ENCODE results near the gene PRUNE1.
A peak's percentile ranks its signal among the peaks of the same experiment; 100 is the strongest.

Gene PRUNE1

GRCh38 chr1:150979092-150980056 lies 28.9 kb upstream of the PRUNE1 start:
- DNase-seq = peak; percentile 91

DNA sequence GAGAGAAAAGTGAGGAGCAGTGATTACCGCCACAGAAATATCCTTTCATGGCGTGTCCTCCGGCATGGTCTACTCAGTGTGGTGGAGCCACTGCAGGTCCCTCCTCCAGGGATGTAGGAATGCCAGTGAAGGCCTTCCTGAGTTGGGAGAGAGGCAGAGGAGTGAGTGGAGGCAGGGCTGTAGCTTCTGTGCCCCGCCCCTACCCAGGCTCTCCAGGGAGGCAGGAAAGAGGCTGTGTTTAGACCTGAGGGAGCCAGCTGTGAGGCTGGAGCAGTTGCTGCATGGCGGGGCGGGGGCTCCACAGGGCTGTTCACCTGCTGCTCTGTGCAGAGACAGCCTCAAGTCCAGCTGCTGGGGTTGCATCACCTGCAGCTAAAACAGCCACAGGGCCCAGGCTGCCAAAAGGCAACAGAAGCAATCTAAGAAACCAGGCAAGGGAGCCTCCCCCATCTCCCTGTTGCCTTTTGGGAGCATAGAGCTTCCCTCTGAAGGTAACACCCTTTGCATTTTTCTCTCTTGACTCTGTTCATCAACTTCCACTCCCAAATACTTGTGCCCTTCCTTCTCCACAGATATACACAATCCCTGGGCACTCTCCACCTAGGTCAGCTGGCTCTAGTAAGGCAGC lies 27.0 kb upstream of the PRUNE1 start:
- DNase-seq = no peak

- no peak for DNase-seq
Observed at GRCh38 chr1:150981805-150982712, 26.2 kb upstream of the PRUNE1 start, which contains the start of gene ANXA9. Gene ANXA9 (plus strand): TSS chr1:150982292. CDS start chr1:150983106, 814 bp downstream.

DNA sequence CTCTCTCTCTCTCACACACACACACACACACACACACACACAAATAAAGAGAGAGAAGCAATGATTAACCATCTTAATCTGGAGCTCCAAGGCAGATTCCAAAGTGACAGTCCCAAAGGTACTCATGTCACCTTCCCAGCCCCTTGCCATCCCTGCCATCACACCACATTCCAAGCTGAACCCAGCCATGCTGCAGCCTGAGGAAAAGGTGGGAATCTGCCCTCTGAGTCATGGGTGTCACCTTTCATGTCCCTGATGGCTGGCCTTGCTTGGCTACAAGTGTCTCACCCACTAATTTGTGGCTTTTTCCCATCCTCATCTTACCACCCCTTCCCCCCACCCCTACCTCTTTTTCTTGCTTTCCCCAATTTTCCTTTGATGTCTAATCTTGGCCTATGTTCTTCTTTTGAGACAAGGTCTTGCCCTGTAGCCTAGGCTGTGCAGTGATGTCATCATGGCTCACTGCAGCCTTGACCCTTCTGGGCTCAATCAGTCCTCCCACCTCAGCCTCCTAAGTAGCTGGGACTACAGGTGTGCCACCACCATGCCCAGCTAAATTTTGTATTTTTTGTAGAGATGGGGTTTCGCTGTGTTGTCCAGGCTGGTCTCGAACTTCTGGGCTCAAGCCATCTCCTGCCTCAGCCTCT lies 22.9 kb upstream of the PRUNE1 start:
- no peak for DNase-seq

GRCh38 chr1:150987924-150988323 lies 20.3 kb upstream of the PRUNE1 start:
- no peak for DNase-seq

DNA sequence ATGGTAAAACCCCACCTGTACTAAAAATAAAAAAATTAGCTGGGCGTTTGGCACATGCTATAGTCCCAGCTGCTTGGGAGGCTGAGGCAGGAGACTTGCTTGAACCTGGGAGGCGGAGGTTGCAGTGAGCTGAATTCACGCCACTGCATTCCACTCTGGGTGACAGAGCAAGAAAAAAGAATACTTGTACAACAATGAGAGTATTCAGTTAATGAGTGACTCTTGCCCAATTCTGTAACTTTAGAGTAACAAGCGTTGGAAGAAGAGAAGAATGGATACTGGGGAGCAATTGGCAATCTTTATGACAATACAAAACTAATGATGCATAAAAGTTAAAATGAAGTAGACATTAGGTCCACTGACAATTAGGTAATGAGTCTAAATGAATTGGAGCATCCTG lies 15.6 kb upstream of the PRUNE1 start:
- DNase-seq = no peak

- no peak for DNase-seq
Observed at GRCh38 chr1:150994248-150994647, 14.0 kb upstream of the PRUNE1 start.

- DNase-seq = no peak
Observed at GRCh38 chr1:150995460-150995859, 12.8 kb upstream of the PRUNE1 start.

GRCh38 chr1:150995896-150996295 lies 12.4 kb upstream of the PRUNE1 start:
- DNase-seq = no peak

DNA sequence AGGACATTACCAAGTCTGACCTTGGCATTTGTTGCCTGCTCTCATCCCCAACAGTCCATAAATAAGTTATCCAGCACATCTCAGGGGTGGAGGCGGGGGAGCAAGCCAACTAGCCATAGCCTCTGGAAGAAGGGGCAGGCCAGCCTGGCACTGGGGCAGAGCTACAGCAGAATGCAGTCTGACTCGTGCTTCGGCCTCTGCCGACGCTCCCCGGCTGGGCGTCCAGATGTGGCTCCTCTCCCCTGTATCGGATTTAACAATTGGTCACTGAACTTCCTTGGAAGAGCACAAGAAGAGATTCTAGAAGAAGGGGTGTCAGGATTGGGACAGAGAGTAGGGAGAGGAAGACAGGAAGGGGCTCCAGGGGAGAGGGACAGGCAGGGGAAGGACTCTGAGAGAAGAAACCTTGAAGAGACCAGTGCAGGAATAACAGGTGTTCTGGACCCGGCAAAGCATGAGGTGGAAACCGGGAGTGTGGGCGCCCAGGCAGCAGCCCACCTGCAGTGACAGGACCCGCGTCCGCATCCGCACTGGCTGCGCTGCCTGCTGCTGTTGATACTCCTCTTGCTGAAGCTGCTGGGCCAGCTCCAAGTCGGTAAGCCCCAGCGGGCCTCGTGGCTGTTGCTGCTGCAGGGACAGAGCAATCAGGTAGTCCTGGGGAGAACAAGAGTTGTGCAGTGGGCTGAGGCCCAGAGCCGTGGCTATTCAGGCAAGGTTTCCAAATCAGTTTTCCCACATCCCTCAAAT lies 10.9 kb upstream of the PRUNE1 start:
- DNase-seq = no peak

GRCh38 chr1:150997949-150998348 lies 10.3 kb upstream of the PRUNE1 start:
- DNase-seq = no peak

GRCh38 chr1:150999051-150999674 lies 9.1 kb upstream of the PRUNE1 start:
- peak; percentile 47 for DNase-seq

DNA sequence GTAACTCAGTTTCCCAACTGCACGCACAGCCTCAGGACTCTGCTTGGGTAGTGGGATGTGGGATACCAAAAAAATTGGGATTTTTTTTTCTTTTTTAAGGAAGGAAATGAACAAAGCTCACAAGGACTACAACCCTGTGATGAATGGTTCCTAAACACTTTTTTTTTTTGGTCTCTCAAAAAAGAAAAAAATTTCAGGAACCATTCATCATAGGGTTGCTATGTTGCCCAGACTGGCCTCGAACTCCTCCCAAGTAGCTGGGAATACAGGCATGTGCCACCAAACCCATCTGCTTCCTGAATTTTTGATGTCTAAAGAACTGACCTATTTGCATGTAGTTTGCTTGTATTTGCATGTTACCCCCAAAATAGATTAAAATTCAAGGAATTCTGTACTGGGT lies 8.3 kb upstream of the PRUNE1 start:
- no peak for DNase-seq

DNA sequence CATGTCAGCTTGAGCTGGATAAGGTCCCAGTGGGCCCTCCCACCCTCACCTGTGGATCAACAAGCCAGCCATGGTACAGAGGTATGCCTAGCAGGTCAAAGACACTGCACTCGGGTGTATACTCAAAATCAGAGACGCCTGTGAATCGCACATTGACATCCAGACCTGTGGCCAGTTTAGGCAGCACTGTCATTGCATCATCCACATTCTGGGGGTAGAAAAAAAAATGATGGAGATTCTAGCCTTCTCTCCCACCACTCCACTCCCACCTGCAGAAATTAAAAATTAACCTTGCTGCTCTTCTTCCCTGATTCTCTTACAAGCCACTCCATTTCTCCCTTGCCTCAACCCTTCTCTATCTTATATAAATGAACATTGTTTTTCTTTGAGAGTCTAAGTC lies 7.8 kb upstream of the PRUNE1 start:
- no peak for DNase-seq

DNA sequence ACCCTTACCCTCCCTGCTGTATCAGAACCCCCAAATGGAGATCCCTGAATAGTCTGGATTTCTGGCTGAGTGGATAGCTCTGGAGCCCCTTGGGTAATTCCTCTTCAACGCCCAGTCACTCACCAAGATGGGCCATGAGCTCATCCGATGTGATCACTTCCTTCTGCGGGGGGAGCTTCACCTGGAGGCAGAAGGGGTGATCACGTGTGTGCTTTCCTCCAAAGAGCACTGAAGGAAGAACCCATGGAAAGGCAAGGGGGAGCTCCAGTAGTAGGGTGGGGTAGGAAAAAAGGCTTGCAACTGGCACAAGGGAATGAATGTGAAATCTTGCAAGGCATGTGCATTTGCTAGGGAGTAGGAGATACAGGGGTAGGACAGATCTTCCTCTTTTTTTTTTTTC lies 6.6 kb upstream of the PRUNE1 start:
- DNase-seq = no peak

DNA sequence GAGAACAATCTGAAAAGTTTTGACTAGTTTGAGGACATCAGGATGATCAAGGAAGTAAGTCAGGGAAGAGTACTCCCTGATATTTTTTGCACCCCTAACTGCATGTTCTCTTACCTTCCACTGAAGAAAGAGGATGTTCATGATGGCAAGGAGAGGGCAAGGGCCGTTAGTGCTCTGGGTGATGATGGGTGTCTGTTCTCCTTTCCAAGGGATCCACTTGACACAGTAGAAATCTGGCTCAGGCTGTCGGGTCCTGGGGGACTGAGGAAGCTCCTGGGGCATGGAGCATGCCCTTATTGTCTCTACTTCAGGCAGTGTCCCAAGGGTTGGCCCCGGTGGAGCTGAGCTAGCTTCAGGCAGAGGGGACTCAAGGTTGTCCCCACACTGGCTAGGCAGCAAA lies 6.2 kb upstream of the PRUNE1 start:
- DNase-seq = no peak

DNA sequence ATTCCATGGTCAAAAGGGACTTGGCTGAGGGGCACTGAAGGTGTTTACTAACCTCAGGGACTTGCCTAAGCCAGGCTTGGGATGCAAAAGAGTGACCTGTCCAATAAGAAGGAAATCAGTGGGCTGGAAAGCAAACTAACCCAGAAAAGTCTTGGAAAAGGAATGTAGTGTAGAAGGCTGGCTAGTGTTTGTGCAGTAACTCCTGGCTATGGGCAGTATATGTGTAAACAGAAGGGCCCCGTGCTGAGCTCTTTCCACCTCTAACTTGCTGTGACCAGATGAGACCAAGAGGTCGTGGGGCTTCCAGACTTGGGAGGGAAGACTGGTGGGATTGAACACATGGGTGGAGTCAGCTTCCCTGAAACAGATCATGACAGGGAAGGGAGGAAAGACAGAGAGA lies 5.6 kb upstream of the PRUNE1 start:
- no peak for DNase-seq

DNA sequence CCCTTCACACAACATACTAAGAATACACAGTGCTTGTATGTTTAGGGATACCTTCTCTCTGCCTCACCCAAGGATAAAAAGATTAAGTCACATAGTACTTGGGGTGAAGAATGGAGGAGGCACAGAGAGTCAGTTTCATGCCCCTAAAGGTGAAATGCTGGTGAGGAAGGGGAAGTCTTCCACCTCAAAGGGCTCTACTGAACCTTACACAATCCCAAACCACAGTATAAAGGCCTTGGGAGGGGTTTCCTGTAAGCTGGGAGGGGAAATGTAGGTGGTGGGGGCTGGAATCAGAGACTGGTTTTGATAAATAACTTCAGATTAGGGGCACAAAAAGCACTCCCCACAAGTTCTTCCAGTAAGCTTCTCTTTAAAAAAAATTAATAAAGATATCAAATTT lies 5.1 kb upstream of the PRUNE1 start:
- no peak for DNase-seq

DNA sequence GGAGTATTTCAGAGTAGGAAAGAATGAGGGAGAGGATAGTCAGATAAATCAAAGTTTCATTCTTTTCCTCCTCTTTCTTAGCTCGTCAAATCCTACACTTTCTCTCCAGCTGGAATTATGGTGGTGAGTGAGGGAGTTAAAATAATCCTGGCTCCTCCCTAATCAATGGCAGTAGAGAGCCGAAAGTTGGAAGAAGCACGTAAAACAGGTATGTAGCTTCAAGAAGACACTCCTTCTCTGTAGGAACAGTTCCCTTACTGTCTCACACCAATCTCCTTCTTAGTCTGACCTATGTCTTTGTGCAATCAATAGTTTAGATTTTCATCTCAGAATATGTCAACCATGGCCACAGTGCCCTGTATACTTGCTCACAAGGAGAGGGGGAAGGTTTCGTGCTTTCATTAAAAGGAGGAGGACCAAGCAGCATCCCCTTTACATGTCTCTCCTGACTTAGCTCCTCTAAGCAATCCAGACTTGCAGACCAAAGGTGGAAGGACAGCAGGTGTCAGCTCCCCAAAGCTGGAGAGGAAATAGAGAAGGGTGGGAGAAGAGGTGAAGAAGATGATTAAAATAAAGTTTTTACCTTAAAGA lies 2.4 kb upstream of the PRUNE1 start:
- DNase-seq = no peak

DNA sequence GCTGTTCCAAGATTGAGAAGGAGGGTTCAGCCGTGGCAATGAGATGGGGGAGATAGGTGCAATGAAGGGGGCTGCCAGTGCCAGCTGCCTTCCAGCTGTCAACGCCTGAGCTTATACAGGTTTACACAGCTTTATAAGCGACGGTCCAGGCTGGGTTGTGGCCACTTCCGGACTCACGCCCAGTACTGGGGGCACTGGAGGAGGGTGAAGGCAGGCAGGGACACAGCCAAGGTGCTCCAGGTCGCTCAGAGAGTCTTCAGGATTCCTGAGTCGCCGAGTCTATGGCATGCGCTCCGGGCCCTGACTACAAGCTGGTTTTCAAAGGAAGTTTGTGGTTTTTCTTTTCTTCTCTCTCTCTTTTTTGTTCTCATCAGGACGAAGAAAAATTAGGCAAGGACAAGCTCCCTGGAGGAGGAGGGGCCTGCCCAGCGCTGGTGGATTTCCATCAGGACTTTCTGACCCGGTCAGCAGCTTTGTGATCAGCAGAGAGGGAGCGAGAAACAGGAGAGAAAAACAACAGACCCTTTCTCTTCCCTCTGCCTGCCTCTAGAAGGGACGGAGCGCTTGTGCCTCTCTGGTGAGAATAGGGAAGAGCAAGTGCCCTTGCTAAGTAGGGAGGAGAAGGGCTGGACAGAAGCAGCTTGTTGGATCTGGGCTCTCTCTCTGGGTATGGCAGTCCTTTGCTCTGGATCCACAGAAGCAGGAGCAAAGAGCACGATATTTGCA lies 1.8 kb upstream of the PRUNE1 start, which contains the start of gene MINDY1:
MINDY1 (minus strand) TSS at position 576 of the 726 bp plus-strand sequence. CDS start 4,285 bp downstream, outside the sequence.
- DNase-seq = peak; percentile 59

Data from stimulated activated CD4-positive, alpha-beta T cell treated with anti-CD3 and anti-CD28 coated beads, Interleukin-15, amount 100 ng/mL, for 24 hours (primary cell).